ENCODE data around the gene KLLN. TPM values are rescaled to one million over a fixed set of nuclear protein-coding genes. Genes with fewer than 3 reads are reported as not detected.
"Not testable (repeated sequence)": the region's sequence is repeated elsewhere in the genome, so short reads cannot be mapped to it uniquely, and the experiment has no call there.

Gene KLLN
- total RNA-seq, 1 donor from 2014 or later: 2.2 TPM

DNA sequence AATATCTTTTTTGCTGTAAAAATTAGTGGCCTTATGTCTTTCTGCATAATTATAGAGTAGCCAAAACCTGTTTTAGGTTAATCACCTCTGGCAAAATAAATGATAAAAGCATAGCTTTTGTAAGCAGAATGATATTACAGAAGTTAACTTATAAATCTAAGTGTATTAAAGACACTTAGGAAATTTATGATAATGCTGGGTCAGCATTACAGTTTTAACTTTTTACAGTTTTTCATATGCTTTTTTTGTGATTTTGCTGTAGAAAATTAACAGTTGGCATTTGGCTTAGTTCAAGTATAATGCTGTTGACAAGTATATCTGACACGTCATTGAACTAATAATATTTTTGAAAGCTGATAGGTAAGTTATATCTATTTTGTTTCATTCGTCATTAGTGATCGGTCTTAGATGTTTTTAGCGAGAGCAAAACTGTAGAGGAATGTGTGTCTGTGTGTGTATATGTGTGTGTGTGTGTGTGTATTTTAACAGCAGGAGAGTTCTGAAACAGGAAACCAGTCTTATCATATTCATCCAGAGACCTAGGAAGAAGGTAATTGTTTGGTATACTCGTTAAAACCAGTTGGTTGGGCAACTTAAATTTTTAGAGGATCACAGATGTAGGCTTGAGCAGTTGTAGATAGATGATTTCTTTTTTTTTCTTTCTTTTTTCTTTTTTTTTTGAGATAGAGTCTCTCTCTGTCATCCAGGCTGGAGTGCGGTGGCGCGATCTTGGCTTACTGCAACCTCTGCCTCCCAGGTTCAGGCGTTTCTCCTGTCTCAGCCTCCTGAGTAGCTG is 15.5 kb upstream of the KLLN start:
- H3K9me3 Mint-ChIP-seq: peaks cover 7% of the 10 kb centered on the region
- H3K36me3 Mint-ChIP-seq: peaks cover 39% of the 10 kb centered on the region
- no peak for TF ChIP-seq CTCF (conservative IDR thresholded peaks at IDR 0.05)
- no peak overlapping the region for H3K27ac Mint-ChIP-seq
- no peak overlapping the region for H3K4me3 Mint-ChIP-seq
- H3K27me3 Mint-ChIP-seq: no peaks in the 10 kb centered on the region
- DNase-seq (ENCODE audit: extremely low spot score, unreplicated experiment): no peak
- H3K4me1 Mint-ChIP-seq (ENCODE audit: unreplicated experiment): peaks cover 8% of the 10 kb centered on the region

DNA sequence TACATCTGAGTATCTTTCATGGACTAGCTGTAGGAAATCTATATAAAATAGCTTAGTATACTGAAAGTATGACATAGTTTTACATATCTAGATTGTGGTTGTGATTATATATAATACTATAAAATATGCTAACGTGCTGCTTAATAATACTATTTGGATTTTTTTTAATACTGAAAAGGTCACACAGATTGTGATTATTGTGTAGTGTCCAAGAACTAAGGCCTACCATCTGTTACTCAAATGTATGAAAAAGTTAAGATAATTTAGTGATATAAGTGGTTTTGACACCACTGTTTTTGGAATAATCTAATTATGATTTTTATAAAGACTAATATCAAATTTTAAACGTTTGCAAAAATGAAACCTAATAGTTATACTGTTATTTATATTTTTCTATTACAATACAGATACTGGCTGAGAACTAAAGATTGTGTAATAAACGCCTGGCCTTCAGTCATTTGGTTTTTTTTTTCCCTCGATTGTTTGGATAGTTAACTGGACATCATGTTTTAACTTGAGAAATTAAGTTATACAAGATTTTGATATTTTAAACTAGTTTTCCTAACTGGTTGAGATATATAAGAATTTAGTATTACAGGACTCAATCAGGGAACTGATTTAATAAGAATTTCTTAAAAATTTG is 12.7 kb upstream of the KLLN start:
- H3K4me1 Mint-ChIP-seq (ENCODE audit: unreplicated experiment): peaks cover 18% of the 10 kb centered on the region

GRCh38 chr10:87873656-87874055 is 10.3 kb upstream of the KLLN start:
- H3K36me3 Mint-ChIP-seq: peaks cover 13% of the 10 kb centered on the region
- H3K4me3 Mint-ChIP-seq: no peak overlapping the region
- no peaks in the 10 kb centered on the region for H3K27me3 Mint-ChIP-seq
- peaks cover 30% of the 10 kb centered on the region for H3K4me1 Mint-ChIP-seq (ENCODE audit: unreplicated experiment)
- no peak overlapping the region for H3K27ac Mint-ChIP-seq
- no peak for TF ChIP-seq CTCF (conservative IDR thresholded peaks at IDR 0.05)
- no peak for DNase-seq (ENCODE audit: extremely low spot score, unreplicated experiment)
- no peaks in the 10 kb centered on the region for H3K9me3 Mint-ChIP-seq

More for the DNA sequence above, 12.7 kb upstream of the KLLN start:
- H3K36me3 Mint-ChIP-seq: peaks cover 21% of the 10 kb centered on the region
- no peaks in the 10 kb centered on the region for H3K27me3 Mint-ChIP-seq
- H3K9me3 Mint-ChIP-seq: peaks cover 6% of the 10 kb centered on the region
- H3K4me3 Mint-ChIP-seq: no peak overlapping the region
- H3K27ac Mint-ChIP-seq: no peak overlapping the region
- no peak for DNase-seq (ENCODE audit: extremely low spot score, unreplicated experiment)
- TF ChIP-seq CTCF (conservative IDR thresholded peaks at IDR 0.05): no peak

DNA sequence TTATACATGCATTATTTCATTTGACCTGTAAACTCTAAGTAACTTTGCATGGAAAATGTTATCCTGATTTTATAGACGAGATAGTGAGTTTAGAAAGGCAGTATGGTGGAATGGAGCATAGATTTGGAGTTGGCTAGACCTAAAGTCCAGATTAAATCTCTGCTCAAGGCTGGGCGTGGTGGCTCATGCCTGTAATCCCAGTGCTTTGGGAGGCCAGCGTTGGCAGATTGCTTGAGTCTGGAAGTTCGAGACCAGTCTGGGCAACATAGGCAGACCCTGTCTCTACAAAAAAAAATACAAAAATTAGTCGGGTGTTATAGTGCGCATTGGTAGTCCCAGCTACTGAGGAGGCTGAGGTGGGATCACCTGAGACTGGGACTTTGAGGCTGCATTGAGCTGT is 9.5 kb upstream of the KLLN start:
- Mint-ChIP-seq H3K27me3 (no peaks in the 10 kb centered on the region), H3K9me3 (no peaks in the 10 kb centered on the region), H3K4me1 (ENCODE audit: unreplicated experiment) (peaks cover 35% of the 10 kb centered on the region), H3K4me3 (no peak overlapping the region), H3K36me3 (peaks cover 16% of the 10 kb centered on the region), H3K27ac (no peak overlapping the region)
- DNase-seq (ENCODE audit: extremely low spot score, unreplicated experiment): no peak
- TF ChIP-seq CTCF (conservative IDR thresholded peaks at IDR 0.05): no peak

- Mint-ChIP-seq H3K36me3 (peaks cover 20% of the 10 kb centered on the region), H3K27ac (no peak overlapping the region), H3K4me3 (no peak overlapping the region), H3K27me3 (no peaks in the 10 kb centered on the region), H3K9me3 (no peaks in the 10 kb centered on the region), H3K4me1 (ENCODE audit: unreplicated experiment) (peaks cover 31% of the 10 kb centered on the region)
- no peak for DNase-seq (ENCODE audit: extremely low spot score, unreplicated experiment)
- no peak for TF ChIP-seq CTCF (conservative IDR thresholded peaks at IDR 0.05)
Measured at GRCh38 chr10:87869773-87870551, 6.6 kb upstream of the KLLN start.

- not testable (repeated sequence) for DNase-seq (ENCODE audit: extremely low spot score, unreplicated experiment); H3K27ac Mint-ChIP-seq; H3K27me3 Mint-ChIP-seq; H3K9me3 Mint-ChIP-seq
- Mint-ChIP-seq H3K4me3 (peak overlapping the region; percentile 88), H3K36me3 (peaks cover 20% of the 10 kb centered on the region), H3K4me1 (ENCODE audit: unreplicated experiment) (peaks cover 30% of the 10 kb centered on the region)
Measured at GRCh38 chr10:87869139-87869538, 5.8 kb upstream of the KLLN start.
